ENCODE data around the gene R3HDM4. TPM values are rescaled to one million over a fixed set of nuclear protein-coding genes. Genes with fewer than 3 reads are reported as not detected.

Gene R3HDM4
- total and polyA plus RNA-seq, 9 of the 15 experiments (the other 6 are each of a cell fraction or from before 2014, with no cell fraction given) = 3.2 to 154 (median 59.0) TPM

DNA sequence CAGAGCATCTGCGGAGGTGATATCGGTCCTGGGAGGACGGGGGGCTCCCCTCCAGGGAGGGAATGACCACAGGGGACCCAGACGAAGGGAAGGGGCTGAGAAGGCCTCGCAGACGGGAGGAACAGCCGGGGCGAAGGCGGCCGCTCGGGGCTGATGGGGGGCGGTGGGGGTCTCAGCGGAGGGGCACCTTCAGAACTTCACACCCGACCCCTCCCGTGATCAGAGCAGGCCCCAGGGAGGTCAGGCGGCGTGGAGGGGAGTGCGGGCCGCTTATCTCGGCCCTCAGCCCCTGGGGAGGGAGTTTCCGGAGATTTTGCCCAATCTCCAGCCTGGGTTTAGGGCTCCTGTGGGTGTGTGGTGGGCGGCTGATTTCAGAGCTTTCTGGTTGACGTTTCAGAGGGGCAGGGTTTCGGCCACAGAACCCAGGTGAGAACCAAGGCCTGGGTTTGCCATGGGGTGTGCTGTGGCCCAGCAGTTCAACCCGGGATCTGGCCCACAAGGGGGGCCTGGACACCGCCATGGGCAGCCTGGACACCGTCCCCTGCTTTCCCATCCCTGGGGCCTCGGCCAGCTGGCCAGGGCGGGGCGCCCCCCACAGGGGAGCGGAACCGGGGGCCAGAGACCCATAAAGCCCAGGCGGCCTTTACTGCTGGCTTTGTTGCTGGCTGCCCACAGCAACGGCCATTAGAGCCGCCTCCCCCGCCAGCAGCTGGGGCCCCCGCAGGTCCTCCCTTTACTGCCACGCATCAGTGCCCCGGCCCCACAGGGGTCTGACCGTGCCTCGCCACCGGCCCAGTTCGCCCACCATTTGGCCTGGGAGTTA, 41.9 kb upstream of the R3HDM4 start (continued):
- TF ChIP-seq PHB2 (IDR thresholded peaks at IDR 0.05; ENCODE audit: low read depth) = no peak
- no peak for TF ChIP-seq EZH2 (IDR thresholded peaks at IDR 0.05; ENCODE audit: borderline replicate concordance, low read depth, low read length)
- TF ChIP-seq ZNF695 (CRISPR knock-in tag; IDR thresholded peaks at IDR 0.05) = no peak
- TF ChIP-seq MCM7 (IDR thresholded peaks at IDR 0.05) = no peak
- TF ChIP-seq SP1 (CRISPR knock-in tag; IDR thresholded peaks at IDR 0.05) = 0 out of 2 replicates have a peak, but pooled peaks have one; percentile 29
- TF ChIP-seq, protein P1, sequence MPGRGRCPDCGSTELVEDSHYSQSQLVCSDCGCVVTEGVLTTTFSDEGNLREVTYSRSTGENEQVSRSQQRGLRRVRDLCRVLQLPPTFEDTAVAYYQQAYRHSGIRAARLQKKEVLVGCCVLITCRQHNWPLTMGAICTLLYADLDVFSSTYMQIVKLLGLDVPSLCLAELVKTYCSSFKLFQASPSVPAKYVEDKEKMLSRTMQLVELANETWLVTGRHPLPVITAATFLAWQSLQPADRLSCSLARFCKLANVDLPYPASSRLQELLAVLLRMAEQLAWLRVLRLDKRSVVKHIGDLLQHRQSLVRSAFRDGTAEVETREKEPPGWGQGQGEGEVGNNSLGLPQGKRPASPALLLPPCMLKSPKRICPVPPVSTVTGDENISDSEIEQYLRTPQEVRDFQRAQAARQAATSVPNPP (IDR thresholded peaks at IDR 0.05; ENCODE audit: borderline replicate concordance, insufficient read depth, insufficient read length) = no peak
- TF ChIP-seq MEF2D (tag; conservative IDR thresholded peaks at IDR 0.05; ENCODE audit: low read depth) = no peak
- peak; percentile 40 for TF ChIP-seq KDM5B (IDR thresholded peaks at IDR 0.05; ENCODE audit: insufficient replicate concordance, low read depth, low read length)
- TF ChIP-seq CBX8 (IDR thresholded peaks at IDR 0.05; ENCODE audit: borderline replicate concordance, extremely low read depth, low read depth, low read length, poor library complexity, severe bottlenecking) = no peak
- no peak for TF ChIP-seq ZNF511 (CRISPR knock-in tag; IDR thresholded peaks at IDR 0.05)
- no peak for TF ChIP-seq THAP7 (CRISPR knock-in tag; IDR thresholded peaks at IDR 0.05)
- TF ChIP-seq GABPB1 (CRISPR knock-in tag; IDR thresholded peaks at IDR 0.05) = peak; percentile 68
- no peak for TF ChIP-seq ZNF586 (CRISPR knock-in tag; conservative IDR thresholded peaks at IDR 0.05)
- peak; percentile 65; the same call in 1 of the 2 replicates for TF ChIP-seq SMAD4 (CRISPR knock-in tag; conservative IDR thresholded peaks at IDR 0.05)
- no peak for TF ChIP-seq GTF2A2 (tag; IDR thresholded peaks at IDR 0.05)
- no peak for TF ChIP-seq COPS2 (conservative IDR thresholded peaks at IDR 0.05)
- peak; percentile 65 to 75 for TF ChIP-seq KDM1A (IDR thresholded peaks at IDR 0.05)
- no peak for TF ChIP-seq FOXJ2 (tag; IDR thresholded peaks at IDR 0.05)
- TF ChIP-seq RBFOX2 (IDR thresholded peaks at IDR 0.05; ENCODE audit: low read depth, low read length) = peak; percentile 59
- TF ChIP-seq FOXP1 (CRISPR knock-in tag; IDR thresholded peaks at IDR 0.05) = no peak
- peak; percentile 26; the same call in 1 of the 2 replicates for TF ChIP-seq PHF8 (IDR thresholded peaks at IDR 0.05; ENCODE audit: borderline replicate concordance, low read length)
- TF ChIP-seq CBX5 (IDR thresholded peaks at IDR 0.05; ENCODE audit: borderline replicate concordance, low read depth) = no peak
- TF ChIP-seq POLR2G (IDR thresholded peaks at IDR 0.05; ENCODE audit: low read depth, low read length) = peak; percentile 70
- TF ChIP-seq RBM25 (IDR thresholded peaks at IDR 0.05; ENCODE audit: low read depth, low read length, severe bottlenecking) = peak; percentile 99
- TF ChIP-seq PHF20 (IDR thresholded peaks at IDR 0.05; ENCODE audit: partially characterized antibody) = no peak
- TF ChIP-seq, protein P2, sequence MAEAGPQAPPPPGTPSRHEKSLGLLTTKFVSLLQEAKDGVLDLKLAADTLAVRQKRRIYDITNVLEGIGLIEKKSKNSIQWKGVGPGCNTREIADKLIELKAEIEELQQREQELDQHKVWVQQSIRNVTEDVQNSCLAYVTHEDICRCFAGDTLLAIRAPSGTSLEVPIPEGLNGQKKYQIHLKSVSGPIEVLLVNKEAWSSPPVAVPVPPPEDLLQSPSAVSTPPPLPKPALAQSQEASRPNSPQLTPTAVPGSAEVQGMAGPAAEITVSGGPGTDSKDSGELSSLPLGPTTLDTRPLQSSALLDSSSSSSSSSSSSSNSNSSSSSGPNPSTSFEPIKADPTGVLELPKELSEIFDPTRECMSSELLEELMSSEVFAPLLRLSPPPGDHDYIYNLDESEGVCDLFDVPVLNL (CRISPR knock-in tag; IDR thresholded peaks at IDR 0.05; ENCODE audit: low read depth) = no peak

Measured in K562 (cell line).